Smooth muscle cell (in vitro differentiated cells): ENCODE measurements around the gene DIAPH3. TPM values are rescaled to one million over a fixed set of nuclear protein-coding genes. Genes with fewer than 3 reads are reported as not detected.

Experiments used
- DNase-seq: peaks from one replicate; lab custom pipeline; 2025; ENCODE audit not compliant: unreplicated experiment; lab: John Stamatoyannopoulos, UW
- H2AFZ ChIP-seq: fragments of 200-600 bp; sonication (generic); 2 replicates; pipeline ENCODE4 v1.6.0; 2016; ENCODE audit warnings: antibody characterized with exemption, low read depth, mild to moderate bottlenecking
- H3F3A ChIP-seq: fragments of 200-600 bp; sonication (generic); 2 replicates; pipeline ENCODE4 v1.6.0; 2017; ENCODE audit warnings: antibody characterized with exemption, low read depth
- H3K27ac ChIP-seq: fragments of 200-600 bp; sonication (generic); 2 replicates; pipeline ENCODE4 v1.5.1; 2016; ENCODE audit warnings: low read depth, mild to moderate bottlenecking
- H3K27me3 ChIP-seq: fragments of 200-600 bp; sonication (generic); 2 replicates; pipeline ENCODE4 v1.6.1; 2016; ENCODE audit warnings: low read depth, mild to moderate bottlenecking
- H3K36me3 ChIP-seq: fragments of 200-600 bp; sonication (generic); 2 replicates; pipeline ENCODE4 v1.5.1; 2016; ENCODE audit warnings: low read depth
- H3K4me1 ChIP-seq: fragments of 200-600 bp; sonication (generic); 2 replicates; pipeline ENCODE4 v1.5.1; 2016; ENCODE audit warnings: low read depth
- H3K4me2 ChIP-seq: fragments of 200-600 bp; sonication (generic); 2 replicates; pipeline ENCODE4 v1.6.0; 2016; ENCODE audit warnings: mild to moderate bottlenecking
- H3K4me3 ChIP-seq: fragments of 200-600 bp; sonication (generic); 2 replicates; pipeline ENCODE4 v1.5.1; 2016; ENCODE audit warnings: mild to moderate bottlenecking
- H3K79me2 ChIP-seq: fragments of 200-600 bp; sonication (generic); 2 replicates; pipeline ENCODE4 v1.6.0; 2016; ENCODE audit warnings: low read depth, mild to moderate bottlenecking
- H3K9ac ChIP-seq: fragments of 200-600 bp; sonication (generic); 2 replicates; pipeline ENCODE4 v1.6.0; 2016; ENCODE audit warnings: low read depth
- H3K9me3 ChIP-seq: fragments of 200-600 bp; sonication (generic); replicated peaks from 2 replicates; pipeline ENCODE4 v1.5.1; 2016; ENCODE audit warnings: low read depth
- H4K20me1 ChIP-seq: fragments of 200-600 bp; sonication (generic); 2 replicates; pipeline ENCODE4 v1.6.0; 2016; ENCODE audit warnings: low read depth
- WGBS: methylation state at CpG from one replicate; pipeline ENCODE4 v1.1.7; 2016; ENCODE audit warnings: low lambda C conversion rate; 5-methylcytosine and 5-hydroxymethylcytosine counted together
- polyA plus RNA-seq: library from polyadenylated mRNA; unstranded; fragments of >200 nt; fragmentation: Nextera tagmentation; extraction: Ambion mirVana; gene quantifications from 2 replicates; pipeline ENCODE4 v1.2.1, GENCODE V29; 2016
- total RNA-seq: library from RNA; depleted of rRNA; stranded (reverse); fragments of >200 nt; gene quantifications from 2 replicates; pipeline ENCODE4 v1.2.3, GENCODE V29; 2014
- TF ChIP-seq, protein P1 (sequence below): fragments of 200-600 bp; sonication (generic); IDR thresholded peaks from 2 replicates; pipeline ENCODE4 v1.5.1; 2017; ENCODE audit warnings: borderline replicate concordance, mild to moderate bottlenecking, antibody characterized with exemption; ENCODE audit not compliant: insufficient read depth, poor library complexity, severe bottlenecking

DIAPH3 gene
- total and polyA plus RNA-seq, 2 experiments from 2014 or later = 6.8 to 9.5 TPM

- no peak overlapping the region for H3K4me2 ChIP-seq
- H3K27ac ChIP-seq = no peak overlapping the region
- H3K27me3 ChIP-seq = peaks cover 20% of the 10 kb centered on the region
- H3K79me2 ChIP-seq = no peaks in the 10 kb centered on the region
- no peaks in the 10 kb centered on the region for H3K36me3 ChIP-seq
- no peak for DNase-seq
- H3K9me3 ChIP-seq = no peaks in the 10 kb centered on the region
- H3F3A ChIP-seq = no peaks in the 10 kb centered on the region
- H4K20me1 ChIP-seq = no peaks in the 10 kb centered on the region
- H3K9ac ChIP-seq = no peak overlapping the region
- no peaks in the 10 kb centered on the region for H3K4me1 ChIP-seq
- TF ChIP-seq, protein P1, sequence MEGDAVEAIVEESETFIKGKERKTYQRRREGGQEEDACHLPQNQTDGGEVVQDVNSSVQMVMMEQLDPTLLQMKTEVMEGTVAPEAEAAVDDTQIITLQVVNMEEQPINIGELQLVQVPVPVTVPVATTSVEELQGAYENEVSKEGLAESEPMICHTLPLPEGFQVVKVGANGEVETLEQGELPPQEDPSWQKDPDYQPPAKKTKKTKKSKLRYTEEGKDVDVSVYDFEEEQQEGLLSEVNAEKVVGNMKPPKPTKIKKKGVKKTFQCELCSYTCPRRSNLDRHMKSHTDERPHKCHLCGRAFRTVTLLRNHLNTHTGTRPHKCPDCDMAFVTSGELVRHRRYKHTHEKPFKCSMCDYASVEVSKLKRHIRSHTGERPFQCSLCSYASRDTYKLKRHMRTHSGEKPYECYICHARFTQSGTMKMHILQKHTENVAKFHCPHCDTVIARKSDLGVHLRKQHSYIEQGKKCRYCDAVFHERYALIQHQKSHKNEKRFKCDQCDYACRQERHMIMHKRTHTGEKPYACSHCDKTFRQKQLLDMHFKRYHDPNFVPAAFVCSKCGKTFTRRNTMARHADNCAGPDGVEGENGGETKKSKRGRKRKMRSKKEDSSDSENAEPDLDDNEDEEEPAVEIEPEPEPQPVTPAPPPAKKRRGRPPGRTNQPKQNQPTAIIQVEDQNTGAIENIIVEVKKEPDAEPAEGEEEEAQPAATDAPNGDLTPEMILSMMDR = no peak
- whole genome bisulfite sequencing = 73% methylated on average over 2 of the region's 2 CpGs
- no peak overlapping the region for H3K4me3 ChIP-seq
- H2AFZ ChIP-seq = no peak overlapping the region
These were observed 8.4 kb upstream of the DIAPH3 start for GRCh38 chr13:60172111-60172510.

- no peaks in the 10 kb centered on the region for H4K20me1 ChIP-seq
- no peaks in the 10 kb centered on the region for H3F3A ChIP-seq
- no peak overlapping the region for H3K9ac ChIP-seq
- no peaks in the 10 kb centered on the region for H3K4me1 ChIP-seq
- H3K36me3 ChIP-seq = no peaks in the 10 kb centered on the region
- no peak overlapping the region for H2AFZ ChIP-seq
- no peak overlapping the region for H3K4me3 ChIP-seq
- TF ChIP-seq, protein P1 = no peak
- no peak overlapping the region for H3K4me2 ChIP-seq
- H3K9me3 ChIP-seq = no peaks in the 10 kb centered on the region
- peaks cover 20% of the 10 kb centered on the region for H3K27me3 ChIP-seq
- WGBS = 100% methylated on average over 3 of the region's 3 CpGs
- no peak overlapping the region for H3K27ac ChIP-seq
- no peaks in the 10 kb centered on the region for H3K79me2 ChIP-seq
- DNase-seq = no peak
These were observed 6.7 kb upstream of the DIAPH3 start for GRCh38 chr13:60170414-60170813.

GRCh38 chr13:60169239-60170031 is 5.7 kb upstream of the DIAPH3 start:
- no peaks in the 10 kb centered on the region for H4K20me1 ChIP-seq
- H3K27ac ChIP-seq = no peak overlapping the region
- TF ChIP-seq, protein P1 = no peak
- no peak overlapping the region for H3K4me2 ChIP-seq
- no peak for DNase-seq
- peaks cover 16% of the 10 kb centered on the region for H3K27me3 ChIP-seq
- no peaks in the 10 kb centered on the region for H3F3A ChIP-seq
- H3K9me3 ChIP-seq = no peaks in the 10 kb centered on the region
- H3K4me3 ChIP-seq = no peak overlapping the region
- H3K79me2 ChIP-seq = no peaks in the 10 kb centered on the region
- H3K36me3 ChIP-seq = no peaks in the 10 kb centered on the region
- H3K9ac ChIP-seq = no peak overlapping the region
- H3K4me1 ChIP-seq = peaks cover 8% of the 10 kb centered on the region
- H2AFZ ChIP-seq = no peak overlapping the region
- 94% methylated on average over 3 of the region's 3 CpGs for WGBS

- H3K4me2 ChIP-seq = no peak overlapping the region
- TF ChIP-seq, protein P1 = no peak
These were observed 3.4 kb upstream of the DIAPH3 start for GRCh38 chr13:60167121-60167520.

More at GRCh38 chr13:60167121-60167520, 3.4 kb upstream of the DIAPH3 start:
- H3K79me2 ChIP-seq = peaks cover 10% of the 10 kb centered on the region
- H2AFZ ChIP-seq = no peak overlapping the region
- no peak for DNase-seq
- WGBS = 79% methylated on average over 3 of the region's 3 CpGs
- no peak overlapping the region for H3K4me3 ChIP-seq
- H3K36me3 ChIP-seq = no peaks in the 10 kb centered on the region
- H3K4me1 ChIP-seq = peaks cover 21% of the 10 kb centered on the region
- no peaks in the 10 kb centered on the region for H3K9me3 ChIP-seq
- no peak overlapping the region for H3K9ac ChIP-seq
- H4K20me1 ChIP-seq = no peaks in the 10 kb centered on the region
- no peak overlapping the region for H3K27ac ChIP-seq
- H3K27me3 ChIP-seq = peaks cover 8% of the 10 kb centered on the region
- no peaks in the 10 kb centered on the region for H3F3A ChIP-seq
